Endothelial cell of umbilical vein (primary cell): ENCODE data around the gene TSPAN9. TPM values are rescaled to one million over a fixed set of nuclear protein-coding genes. Genes with fewer than 3 reads are reported as not detected.
A peak's percentile ranks its signal among the peaks of the same experiment; 100 is the strongest.

Experiments used
- BruUV-seq: library from RNA; stranded (reverse); fragments of 400-500 nt; replicated peaks from 2 replicates; lab custom pipeline; 2021; lab: Mats Ljungman, UMichigan
- CTCF ChIA-PET: fragments of 300-600, 350-600 bp; sonication (Branson Sonifier 250); formaldehyde crosslinking; loops from one replicate; lab custom pipeline; 2021; ENCODE audit warnings: antibody characterized with exemption, inconsistent platforms; lab: Charles Lee
- POLR2A ChIA-PET: fragments of 300-600, 350-600 bp; sonication (Branson Sonifier 250); formaldehyde crosslinking; loops from one replicate; lab custom pipeline; 2021; ENCODE audit warnings: antibody characterized with exemption, inconsistent platforms; lab: Charles Lee
- DNase-seq: peaks from one replicate; pipeline ENCODE4 v3.0.0-alpha.2; 2011; ENCODE audit warnings: low read depth, low spot score
- FAIRE-seq: peaks from 2 replicates; lab custom pipeline; 2011; peaks lifted over from hg19 to GRCh38; lab: Jason Lieb, UNC
- H2AFZ ChIP-seq: 2 replicates; pipeline ENCODE4 v1.6.0; 2012; ENCODE audit warnings: low read depth, low read length, control low read depth, inconsistent platforms
- H3K27ac ChIP-seq: 2 replicates; pipeline ENCODE4 v1.5.1; 2011; ENCODE audit warnings: low read depth, mild to moderate bottlenecking, control low read depth, low read length, moderate library complexity; ENCODE audit not compliant: insufficient read depth
- H3K27me3 ChIP-seq, 2 experiments: 2 replicates each; pipeline versions ENCODE4 v1.6.0 to v1.6.1; 2011; ENCODE audit warnings: low read length in 2 of 2, mixed read lengths in 1 of 2; ENCODE audit not compliant: control insufficient read depth in 2 of 2, insufficient read depth in 2 of 2
- H3K36me3 ChIP-seq, 2 experiments: 2 replicates in 1 of 2; 3 replicates in 1 of 2; pipeline ENCODE4 v1.5.1; 2011; ENCODE audit warnings: low read length in 2 of 2, mild to moderate bottlenecking in 1 of 2, moderate library complexity in 1 of 2; ENCODE audit not compliant: control insufficient read depth in 2 of 2, insufficient read depth in 2 of 2; ENCODE audit errors: extremely low read depth in 1 of 2
- H3K4me1 ChIP-seq: 3 replicates; pipeline ENCODE4 v1.5.1; 2011; ENCODE audit warnings: mild to moderate bottlenecking, low read length; ENCODE audit not compliant: control insufficient read depth, insufficient read depth; ENCODE audit errors: extremely low read depth
- H3K4me2 ChIP-seq: 2 replicates; pipeline ENCODE4 v1.6.1; 2011; ENCODE audit warnings: low read length, control low read depth, mixed read lengths; ENCODE audit not compliant: insufficient read depth
- H3K4me3 ChIP-seq, 3 experiments: fragments of 200-600 bp in 1 of 3; sonication (generic), shearing (Covaris generic) in 1 of 3; replicated peaks in 1 of 3; 2 replicates each; pipeline ENCODE4 v1.5.1; 2011 to 2016; ENCODE audit warnings: control low read depth in 3 of 3, low read length in 3 of 3, mild to moderate bottlenecking in 2 of 3, inconsistent platforms in 1 of 3, low read depth in 1 of 3, moderate library complexity in 1 of 3; ENCODE audit not compliant: insufficient read depth in 1 of 3
- H3K79me2 ChIP-seq: 2 replicates; pipeline ENCODE4 v1.6.0; 2012; ENCODE audit warnings: low read length, inconsistent platforms; ENCODE audit not compliant: control insufficient read depth, insufficient read depth
- H3K9ac ChIP-seq: replicated peaks from 2 replicates; pipeline ENCODE3; 2011; ENCODE audit warnings: low read length, control low read depth; ENCODE audit not compliant: insufficient read depth; ENCODE audit errors: extremely low read depth
- H3K9me1 ChIP-seq: replicated peaks from 3 replicates; pipeline ENCODE4 v1.6.0; 2011; ENCODE audit warnings: mild to moderate bottlenecking, low read length; ENCODE audit not compliant: control insufficient read depth, insufficient read depth; ENCODE audit errors: extremely low read depth
- H3K9me3 ChIP-seq: replicated peaks from 2 replicates; pipeline ENCODE4 v1.5.1; 2012; ENCODE audit warnings: low read length, inconsistent platforms; ENCODE audit not compliant: control insufficient read depth, insufficient read depth
- H4K20me1 ChIP-seq: replicated peaks from 2 replicates; pipeline ENCODE3; 2011; ENCODE audit warnings: mild to moderate bottlenecking, low read length; ENCODE audit not compliant: control insufficient read depth, insufficient read depth; ENCODE audit errors: extremely low read depth
- EZH2 ChIP-seq: IDR thresholded peaks from 2 replicates; pipeline ENCODE4 v1.6.1; 2012; ENCODE audit warnings: borderline replicate concordance, low read depth, mild to moderate bottlenecking, moderate library complexity, low read length, inconsistent platforms; ENCODE audit not compliant: severe bottlenecking
- FOS ChIP-seq: IDR thresholded peaks from 2 replicates; pipeline ENCODE4 v1.6.1; 2011; ENCODE audit warnings: mild to moderate bottlenecking, low read length, moderate library complexity, borderline replicate concordance; ENCODE audit not compliant: insufficient read depth
- GATA2 ChIP-seq: IDR thresholded peaks from 2 replicates; pipeline ENCODE4 v1.7.0; 2011; ENCODE audit warnings: low read depth, mild to moderate bottlenecking, moderate library complexity, mixed read lengths, low read length; ENCODE audit not compliant: insufficient read length, insufficient read depth
- JUN ChIP-seq: IDR thresholded peaks from 2 replicates; pipeline ENCODE4 v1.6.1; 2011; ENCODE audit warnings: borderline replicate concordance, low read depth; ENCODE audit not compliant: insufficient read length, insufficient read depth
- MAX ChIP-seq: IDR thresholded peaks from 2 replicates; pipeline ENCODE4 v1.6.1; 2011; ENCODE audit not compliant: insufficient read depth, insufficient read length
- MYC ChIP-seq: IDR thresholded peaks from one replicate; pipeline ENCODE4 v1.6.1; 2011; ENCODE audit warnings: mild to moderate bottlenecking, low read depth, low read length
- POLR2A ChIP-seq: IDR thresholded peaks from 2 replicates; pipeline ENCODE4 v1.6.1; 2012; ENCODE audit warnings: low read depth, mild to moderate bottlenecking, control low read depth, low read length
- POLR2AphosphoS5 ChIP-seq: IDR thresholded peaks from 2 replicates; pipeline ENCODE4 v1.6.1; 2012; ENCODE audit warnings: low read depth, mild to moderate bottlenecking, control low read depth, low read length, moderate library complexity; ENCODE audit not compliant: insufficient read depth
- dilution Hi-C: fragments of 300-500 bp; cut with MboI; formaldehyde crosslinking; loops from one replicate; pipeline ENCODE4 v1.15.0; 2019; ENCODE audit warnings: low sequenced_read_pairs; ENCODE audit not compliant: extremely low pct_ligation_motif_present
- intact Hi-C: fragments of 100-400 bp; cut with micrococcal nuclease; formaldehyde crosslinking; loops from one replicate; pipeline ENCODE4 v1.10.0; 2022
- polyA plus RNA-seq, 4 experiments: library from polyadenylated mRNA; depleted of rRNA in 3 of 4; stranded (reverse) in 3 of 4; unstranded in 1 of 4; fragments of >200 nt; gene quantifications; 2 replicates each; pipeline versions ENCODE4 v1.2.1 to v1.2.3, GENCODE V29; 2011 to 2012; ENCODE audit warnings: missing spikeins in 1 of 4
- total RNA-seq: library from RNA; stranded (reverse); gene quantifications from 2 replicates; pipeline ENCODE4 v1.2.3, GENCODE V29; 2021
- TF ChIP-seq, protein P1 (sequence below), 2 donors: IDR thresholded peaks; 1 replicate in 1 of 2; 2 replicates in 1 of 2; pipeline ENCODE4 v1.5.1; 2011; ENCODE audit warnings: low read length in 2 of 2, mild to moderate bottlenecking in 2 of 2, moderate library complexity in 2 of 2, control low read depth in 1 of 2, inconsistent platforms in 1 of 2, low read depth in 1 of 2; ENCODE audit not compliant: insufficient read depth in 1 of 2; ENCODE audit errors: extremely low read depth in 1 of 2

TSPAN9 gene
- total and polyA plus RNA-seq, 2 donors (not counting 3 experiments of a cell fraction or from before 2014, with no cell fraction given), result 43.3 to 66.8 TPM

GRCh38 chr12:3219233-3219632 lies 142.1 kb downstream of the TSPAN9 start:
- dilution Hi-C loops (no loop called here), intact Hi-C loops (loop anchor here (5.0 kb wide), 4 partner anchors 58 to 147 kb away; no protein-coding TSS in a partner anchor)
- H3K9ac ChIP-seq, result peak overlapping the region; percentile 29
- H4K20me1 ChIP-seq, result no peaks in the 10 kb centered on the region
- no peaks in the 10 kb centered on the region for H3K9me3 ChIP-seq
- BruUV-seq, result no TSS peak
- H3K4me3 ChIP-seq, result no peak overlapping the region
- no peak overlapping the region for H2AFZ ChIP-seq
- TF ChIP-seq GATA2 (no peak), EZH2 (no peak), POLR2A (no peak), MYC (no peak), FOS (no peak), MAX (no peak), JUN (no peak), POLR2AphosphoS5 (no peak)
- TF ChIP-seq, protein P1, sequence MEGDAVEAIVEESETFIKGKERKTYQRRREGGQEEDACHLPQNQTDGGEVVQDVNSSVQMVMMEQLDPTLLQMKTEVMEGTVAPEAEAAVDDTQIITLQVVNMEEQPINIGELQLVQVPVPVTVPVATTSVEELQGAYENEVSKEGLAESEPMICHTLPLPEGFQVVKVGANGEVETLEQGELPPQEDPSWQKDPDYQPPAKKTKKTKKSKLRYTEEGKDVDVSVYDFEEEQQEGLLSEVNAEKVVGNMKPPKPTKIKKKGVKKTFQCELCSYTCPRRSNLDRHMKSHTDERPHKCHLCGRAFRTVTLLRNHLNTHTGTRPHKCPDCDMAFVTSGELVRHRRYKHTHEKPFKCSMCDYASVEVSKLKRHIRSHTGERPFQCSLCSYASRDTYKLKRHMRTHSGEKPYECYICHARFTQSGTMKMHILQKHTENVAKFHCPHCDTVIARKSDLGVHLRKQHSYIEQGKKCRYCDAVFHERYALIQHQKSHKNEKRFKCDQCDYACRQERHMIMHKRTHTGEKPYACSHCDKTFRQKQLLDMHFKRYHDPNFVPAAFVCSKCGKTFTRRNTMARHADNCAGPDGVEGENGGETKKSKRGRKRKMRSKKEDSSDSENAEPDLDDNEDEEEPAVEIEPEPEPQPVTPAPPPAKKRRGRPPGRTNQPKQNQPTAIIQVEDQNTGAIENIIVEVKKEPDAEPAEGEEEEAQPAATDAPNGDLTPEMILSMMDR (IDR thresholded peaks at IDR 0.05; ENCODE audit: extremely low read depth in 1 of 2, insufficient read depth in 1 of 2, low read depth in 1 of 2, low read length in 2 of 2), result no peak
- ChIA-PET CTCF (interaction anchor here (0.8 to 3.0 kb wide), 9 partner anchors 12 to 146 kb away, joined by 3 to 28 read pairs (median 4); no protein-coding TSS in a partner anchor), POLR2A (no interaction called here)
- no peaks in the 10 kb centered on the region for H3K36me3 ChIP-seq
- DNase-seq (no peak), FAIRE-seq (peak; percentile 4)
- H3K27me3 ChIP-seq, result no peaks in the 10 kb centered on the region
- H3K79me2 ChIP-seq, result no peaks in the 10 kb centered on the region
- peak overlapping the region; percentile 65 for H3K27ac ChIP-seq
- no peaks in the 10 kb centered on the region for H3K9me1 ChIP-seq
- H3K4me1 ChIP-seq, result peaks cover 29% of the 10 kb centered on the region
- no peak overlapping the region for H3K4me2 ChIP-seq
